GM19463 (cell line): ENCODE data around the gene PRH1.

Experiments
- ATAC-seq: cut with Tn5 transposase; IDR thresholded peaks from one replicate; pipeline ENCODE4 v1.9.1; 2021; ENCODE audit warnings: mild to moderate bottlenecking, moderate library complexity; ENCODE audit not compliant: unreplicated experiment

The PRH1 gene

DNA sequence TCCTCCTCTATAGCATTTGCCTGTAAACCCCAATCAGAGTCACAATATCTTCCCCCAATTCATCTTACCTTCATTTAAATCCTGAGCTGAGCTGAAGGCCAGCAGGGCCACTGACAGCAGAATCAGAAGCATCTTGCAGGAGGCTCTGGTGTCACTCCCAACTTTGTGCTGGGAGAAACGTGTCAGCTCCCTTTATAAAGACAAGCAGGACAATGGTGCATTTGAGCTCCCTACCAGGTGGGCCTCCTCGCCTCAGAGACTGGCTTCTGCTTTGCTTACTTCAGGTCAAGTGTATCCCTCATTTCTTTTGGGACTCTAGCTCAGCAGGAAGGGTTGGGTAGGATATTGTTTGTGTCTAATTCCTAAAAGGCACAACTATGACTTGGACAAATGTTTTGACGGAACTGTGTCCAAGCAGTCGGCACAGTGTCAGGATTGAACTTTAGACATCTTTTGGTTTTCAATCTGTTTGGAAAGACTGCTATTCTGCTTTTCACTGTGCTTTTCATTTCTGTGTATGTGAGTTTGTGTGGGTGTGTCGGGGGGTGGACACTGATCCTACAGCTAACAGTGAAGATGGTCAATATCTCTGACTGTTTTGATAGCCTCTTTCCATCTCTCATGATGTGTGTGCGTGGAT is at the start of gene PRH1:
Gene PRH1 (minus strand): TSS at position 170 of the 640 bp plus-strand sequence. CDS start 38 bp downstream, at position 132.
- no peak for ATAC-seq

- no peak for ATAC-seq
Measured at GRCh38 chr12:10928746-10929286, 44.8 kb upstream of the PRH1 start, which contains the start of gene PRH2. Gene PRH2, plus strand, starts transcription at chr12:10929236. Its CDS starts 38 bp downstream, at chr12:10929274.

GRCh38 chr12:10926269-10926668 is 42.2 kb upstream of the PRH1 start:
- no peak for ATAC-seq

DNA sequence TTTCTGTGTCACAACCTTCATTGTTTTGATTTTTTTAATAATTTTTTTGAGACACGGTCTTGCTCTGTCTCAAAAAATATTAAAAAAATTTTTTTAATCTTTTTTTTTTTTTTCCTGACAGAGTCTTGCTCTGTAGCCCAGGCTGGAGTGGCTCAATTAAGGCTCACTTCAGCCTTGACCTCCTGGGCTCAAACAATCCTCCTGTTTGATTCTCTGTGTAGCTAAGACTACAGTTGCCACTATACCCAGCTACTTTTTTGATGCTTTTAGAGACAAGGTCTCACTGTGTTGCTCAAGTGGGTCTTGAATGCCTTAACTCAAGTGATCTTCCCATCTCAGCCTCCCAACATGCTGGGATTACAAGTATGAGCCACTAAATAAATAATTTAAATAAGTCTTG is 35.8 kb upstream of the PRH1 start:
- no peak for ATAC-seq

DNA sequence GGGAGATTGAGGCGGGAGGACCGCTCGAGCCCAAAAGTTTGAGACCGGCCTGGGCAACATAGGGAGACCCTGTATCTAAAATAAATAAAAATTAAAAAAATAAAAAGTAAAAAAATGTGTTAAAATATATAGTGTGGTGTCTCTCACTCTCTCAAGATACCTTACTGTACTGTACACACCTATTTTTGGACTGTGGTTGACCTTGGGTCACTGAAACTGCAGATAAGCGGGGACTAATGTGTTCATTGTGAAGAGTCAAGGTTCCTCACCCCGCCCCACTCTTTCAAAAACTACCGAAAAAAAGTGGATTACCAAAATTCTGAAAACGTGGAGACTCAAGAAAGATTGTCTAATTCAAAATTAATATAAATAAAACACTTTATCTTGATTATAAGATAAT is 26.3 kb upstream of the PRH1 start:
- no peak for ATAC-seq

DNA sequence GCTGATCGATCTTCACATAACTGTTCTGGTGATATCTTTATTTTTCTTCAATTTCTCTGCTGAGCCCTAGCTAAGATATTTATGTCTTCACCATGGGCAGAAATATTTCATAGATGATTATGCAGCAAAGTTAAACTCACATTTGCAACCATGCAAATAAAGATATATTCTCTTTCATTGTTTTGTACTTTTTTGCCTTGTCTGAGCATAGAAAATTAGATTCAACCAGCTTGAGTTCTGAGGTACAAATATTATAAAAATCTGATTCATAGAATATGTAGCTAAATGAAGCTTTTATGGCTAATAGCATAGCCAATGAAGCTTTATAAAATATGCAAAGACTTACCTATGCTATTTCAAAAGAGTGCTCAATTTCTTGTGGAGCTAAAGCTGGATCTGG is 25.4 kb upstream of the PRH1 start, which contains the start of gene TAS2R13:
Gene TAS2R13 (minus strand): TSS at position 101 of the 400 bp plus-strand sequence. CDS start 264 bp downstream, outside the sequence.
- ATAC-seq = no peak

- ATAC-seq = no peak
Measured at GRCh38 chr12:10904686-10905085, 20.6 kb upstream of the PRH1 start.

DNA sequence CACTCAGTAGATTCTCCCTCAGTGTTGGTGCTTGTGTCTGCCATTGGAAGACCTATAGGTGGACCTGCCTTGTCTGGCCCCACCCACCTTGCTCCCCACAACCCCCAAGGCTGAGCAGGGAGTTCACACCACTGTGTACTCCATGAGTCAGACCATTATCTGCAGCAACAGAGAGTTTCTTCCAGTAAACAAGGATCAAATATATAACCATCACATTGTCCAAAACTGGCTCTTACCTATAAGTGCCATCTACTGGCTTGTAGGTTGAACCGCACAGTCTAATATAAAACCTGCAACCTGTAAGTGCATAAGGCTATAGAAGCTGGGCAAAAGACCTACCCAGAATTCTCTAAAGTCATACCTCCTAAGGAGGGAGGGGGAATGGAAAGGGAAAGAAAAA is 17.4 kb upstream of the PRH1 start:
- no peak for ATAC-seq

DNA sequence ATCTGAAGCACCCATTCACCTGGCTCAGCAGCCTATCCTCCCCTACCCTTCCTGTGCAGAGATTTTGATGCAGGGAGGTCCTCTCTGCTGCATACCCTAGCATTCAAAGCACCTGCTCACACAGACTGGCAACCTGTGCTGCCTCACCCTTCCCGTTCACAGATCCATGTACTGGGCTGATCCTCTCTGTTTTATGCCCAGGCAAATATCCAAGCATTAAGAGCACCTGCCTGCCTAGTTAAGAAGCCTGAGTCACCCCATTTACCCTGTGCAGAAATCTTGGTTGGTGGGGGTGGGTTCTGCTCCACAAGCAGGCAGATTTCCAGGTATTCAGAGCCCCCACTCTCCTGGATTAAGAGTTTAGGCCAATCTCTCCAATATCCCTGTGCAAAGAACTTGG is 16.9 kb upstream of the PRH1 start:
- no peak for ATAC-seq

GRCh38 chr12:10900530-10900929 is 16.5 kb upstream of the PRH1 start:
- no peak for ATAC-seq

DNA sequence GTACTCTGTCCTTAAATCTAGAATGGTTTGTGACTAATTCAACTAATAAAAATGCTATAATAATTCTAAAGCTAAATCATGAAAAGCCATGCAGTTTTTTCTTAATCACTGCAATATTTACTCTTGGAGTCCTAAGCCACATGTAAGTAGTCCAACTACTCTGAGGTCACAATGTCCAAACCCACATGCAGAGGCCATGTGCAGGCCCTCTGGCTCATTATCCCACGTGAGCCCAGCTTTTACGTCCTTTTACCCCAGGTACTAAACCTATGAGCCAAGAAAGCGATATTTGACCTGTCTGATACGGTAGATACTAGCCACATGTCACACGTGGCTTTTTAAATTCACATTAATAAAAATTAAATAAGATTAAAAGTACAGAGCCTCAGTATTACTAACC is 12.8 kb upstream of the PRH1 start:
- ATAC-seq = no peak

GRCh38 chr12:10891937-10892336 is 7.9 kb upstream of the PRH1 start:
- ATAC-seq = no peak

DNA sequence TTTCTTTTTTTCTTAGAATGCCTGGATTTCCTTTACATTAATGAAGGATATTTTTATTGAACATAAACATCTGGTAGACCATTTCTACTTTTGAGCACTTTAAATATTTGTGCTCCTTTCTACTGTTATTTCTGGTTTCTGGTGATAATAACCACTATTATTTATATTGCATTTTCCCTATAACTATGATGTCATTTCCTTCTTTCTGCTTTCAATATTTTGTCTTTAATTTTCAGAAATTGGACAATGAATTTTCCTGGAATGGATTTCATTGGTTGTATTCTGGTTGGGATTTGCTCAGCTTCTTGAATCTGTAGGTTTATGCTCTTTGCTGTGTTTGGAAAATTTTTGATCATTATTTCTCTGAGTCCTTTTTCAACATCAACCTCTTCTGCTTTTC is 5.2 kb upstream of the PRH1 start:
- ATAC-seq = no peak

DNA sequence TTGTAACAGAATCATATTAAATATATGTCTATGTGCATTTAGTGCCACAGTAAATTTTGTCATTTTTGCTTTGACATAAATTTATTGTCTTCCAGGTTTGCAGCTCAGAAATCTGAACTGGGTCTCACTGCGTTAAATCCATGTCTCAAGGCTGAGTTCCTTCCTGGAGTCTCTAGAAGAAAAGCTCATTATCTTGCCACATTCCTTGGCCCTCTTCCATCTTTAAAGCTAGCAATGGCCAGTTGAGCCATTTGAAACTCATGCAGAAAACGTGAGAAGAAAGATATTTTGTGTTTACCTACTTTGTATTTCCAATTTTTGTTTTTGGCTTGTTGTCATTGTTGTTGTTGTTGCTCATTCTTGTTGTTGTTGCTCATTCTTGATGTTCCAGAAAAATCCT is 10.7 kb downstream of the PRH1 start:
- ATAC-seq = no peak

GRCh38 chr12:10867381-10867780 is 16.7 kb downstream of the PRH1 start:
- ATAC-seq = no peak

GRCh38 chr12:10863512-10864218 is 20.4 kb downstream of the PRH1 start:
- ATAC-seq = no peak

DNA sequence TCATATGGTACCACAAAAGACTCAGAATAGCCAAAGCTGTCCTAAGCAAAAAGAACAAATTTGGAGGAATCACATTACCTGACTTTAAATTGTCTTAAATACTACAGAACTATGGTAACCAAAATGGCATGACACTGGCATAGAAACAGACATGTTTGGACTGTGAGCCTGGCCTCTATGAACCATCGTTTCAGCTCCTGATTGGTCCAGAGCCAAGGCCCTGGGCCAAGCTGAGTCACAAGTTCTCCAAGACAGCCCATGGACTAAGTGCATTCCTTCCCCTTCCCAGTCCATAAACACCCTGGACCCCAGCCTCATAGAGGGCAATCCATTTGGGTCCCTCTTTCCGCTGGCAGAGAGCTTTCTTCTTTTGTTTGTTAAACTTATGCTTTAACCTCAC is 22.7 kb downstream of the PRH1 start:
- ATAC-seq = no peak

GRCh38 chr12:10855807-10856206 is 28.2 kb downstream of the PRH1 start:
- no peak for ATAC-seq

- no peak for ATAC-seq
Measured at GRCh38 chr12:10853776-10854175, 30.3 kb downstream of the PRH1 start.

DNA sequence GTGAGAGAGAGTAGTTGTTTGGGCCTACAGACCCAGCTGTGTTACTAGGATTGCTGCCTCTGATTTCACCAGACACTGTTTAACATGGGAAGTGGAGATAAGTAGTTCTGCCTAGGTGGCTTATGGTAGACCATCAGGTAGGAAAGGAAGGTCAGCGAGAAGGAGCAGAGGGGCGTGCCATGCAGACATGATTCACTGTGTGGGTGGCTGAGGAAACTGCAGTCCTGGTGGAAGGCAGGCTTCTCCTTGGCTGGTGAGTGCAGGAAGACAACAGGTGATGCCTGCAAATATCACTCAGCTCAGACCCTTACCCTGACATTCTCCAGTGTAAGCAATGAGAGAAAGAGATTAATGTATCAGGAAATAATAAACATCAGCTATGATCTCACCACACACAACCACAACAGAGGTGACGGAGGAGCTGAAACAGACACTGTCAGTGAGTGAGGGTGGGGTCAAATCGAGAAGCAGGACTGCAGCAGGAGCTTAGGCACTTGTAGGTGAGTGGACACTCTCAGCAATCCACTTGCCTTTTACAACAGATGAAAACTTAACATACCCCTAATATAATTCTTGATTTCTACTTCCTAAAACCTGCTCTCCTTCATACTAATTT is 32.7 kb downstream of the PRH1 start:
- no peak for ATAC-seq

DNA sequence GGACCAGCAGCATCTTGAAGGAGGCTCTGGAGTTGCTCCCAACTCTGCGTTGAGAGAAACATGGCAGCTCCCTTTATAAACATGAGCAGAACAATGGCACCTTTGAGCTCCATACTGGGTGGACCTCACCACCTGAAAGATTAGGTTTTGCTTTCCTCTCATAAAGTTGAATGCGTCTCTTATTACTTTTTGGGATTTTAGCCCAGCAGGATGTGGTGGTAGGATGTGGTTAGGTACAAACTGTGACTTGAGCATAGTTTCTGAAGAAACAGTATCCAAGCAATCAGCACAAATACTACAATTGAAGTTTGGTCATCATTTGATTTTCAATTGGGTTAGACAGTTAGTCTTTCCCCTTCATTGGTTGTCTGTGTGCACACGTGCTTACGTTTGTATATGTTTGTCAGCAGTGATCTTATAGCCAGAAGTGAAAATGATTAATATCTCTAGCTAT is 34.6 kb downstream of the PRH1 start, which contains the start of gene PRR4:
Gene PRR4 (minus strand): TSS at position 51 of the 454 bp plus-strand sequence. CDS start 38 bp downstream, at position 13.
- no peak for ATAC-seq
